HG02610 (cell line): ENCODE data around the gene GLI2.

Experiments
- ATAC-seq: cut with Tn5 transposase; IDR thresholded peaks from one replicate; pipeline ENCODE4 v1.9.1; 2021; ENCODE audit warnings: mild to moderate bottlenecking, moderate library complexity; ENCODE audit not compliant: unreplicated experiment

Gene GLI2

DNA sequence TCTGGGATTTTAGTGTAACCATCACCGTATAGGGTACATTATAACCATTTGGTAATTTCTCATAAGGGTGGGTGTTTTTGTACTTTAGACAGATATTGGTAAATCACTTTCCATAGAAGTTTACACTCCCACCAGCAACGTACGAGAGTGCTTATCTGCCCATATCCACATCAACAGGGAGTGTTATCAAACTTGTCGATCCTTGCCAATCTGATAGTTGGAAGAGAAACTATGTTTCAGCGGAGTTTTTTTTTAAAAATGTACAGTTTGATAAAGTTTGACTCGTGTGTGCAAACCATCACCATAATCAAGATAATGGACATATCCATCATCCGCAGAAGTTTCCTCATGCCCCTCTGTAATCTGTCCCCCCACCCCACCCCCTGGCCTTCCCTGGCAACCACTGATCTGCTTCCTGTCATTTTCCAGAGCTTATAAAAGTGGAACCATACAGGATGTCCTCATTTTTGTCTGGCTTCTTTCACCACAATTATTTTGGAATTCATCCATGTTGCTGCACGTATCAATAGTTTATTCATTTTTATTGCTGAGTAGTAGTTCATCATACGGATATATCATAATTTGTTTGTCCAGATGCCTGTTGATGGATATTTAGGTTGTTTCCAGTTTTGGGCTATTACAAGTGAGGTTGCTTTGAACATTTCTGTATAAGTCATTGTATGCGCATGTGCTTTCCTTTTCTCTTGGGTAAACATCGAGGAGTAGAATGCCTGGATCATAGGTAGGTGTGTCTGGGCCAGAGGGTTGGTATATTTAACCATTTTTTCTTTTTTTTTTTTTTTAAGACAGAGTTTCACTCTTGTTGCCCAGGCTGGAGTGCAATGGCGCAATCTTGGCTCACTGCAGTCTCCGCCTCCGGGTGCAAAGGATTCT, 18.6 kb downstream of the GLI2 start:
- no peak for ATAC-seq

DNA sequence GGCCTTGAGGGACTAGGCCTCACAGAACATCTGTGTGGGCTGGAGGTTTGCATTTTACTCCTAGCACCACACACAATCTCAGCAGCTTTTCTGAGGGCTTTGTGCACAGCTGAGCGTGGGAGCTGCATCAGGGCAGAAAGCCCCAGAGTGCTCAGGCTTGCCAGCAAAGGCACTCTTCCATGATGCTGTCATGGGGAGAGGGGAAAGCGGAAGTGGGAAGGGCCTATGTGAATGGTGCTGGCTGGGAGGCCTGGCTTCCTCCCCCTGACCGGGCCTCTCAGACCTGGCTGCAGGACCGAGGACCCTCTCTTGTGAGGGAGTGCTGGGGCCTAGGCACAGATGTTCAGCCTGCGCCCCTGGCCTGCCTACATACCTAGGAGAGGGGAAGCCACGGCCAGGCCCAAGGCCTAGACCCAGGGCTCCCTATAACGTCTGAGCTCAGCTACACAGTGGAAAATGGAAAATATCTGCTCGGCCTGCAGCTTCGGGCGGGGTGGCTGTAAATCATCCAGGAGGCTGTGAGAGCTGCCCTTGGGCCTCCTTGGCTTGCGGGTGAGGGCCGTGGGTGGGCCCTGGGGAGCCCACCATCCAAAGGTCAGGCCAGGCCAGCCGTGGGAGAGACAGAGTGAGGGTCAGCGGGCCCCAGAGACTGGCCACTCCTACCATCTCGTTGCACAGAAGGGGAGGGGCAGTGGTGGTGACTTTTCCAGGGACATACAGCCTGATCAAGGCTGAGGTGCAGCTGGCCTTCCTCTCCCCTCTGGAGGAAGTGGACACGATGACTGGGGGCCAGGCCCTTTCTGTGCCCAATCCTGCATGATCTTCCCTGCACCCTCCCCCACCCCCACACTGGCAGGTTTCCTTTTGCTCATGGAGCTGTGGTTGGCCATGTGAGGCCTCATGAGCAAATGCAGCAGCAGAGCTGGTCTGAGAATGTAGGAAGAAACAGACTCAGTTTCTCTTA, 22.8 kb downstream of the GLI2 start:
- no peak for ATAC-seq

DNA sequence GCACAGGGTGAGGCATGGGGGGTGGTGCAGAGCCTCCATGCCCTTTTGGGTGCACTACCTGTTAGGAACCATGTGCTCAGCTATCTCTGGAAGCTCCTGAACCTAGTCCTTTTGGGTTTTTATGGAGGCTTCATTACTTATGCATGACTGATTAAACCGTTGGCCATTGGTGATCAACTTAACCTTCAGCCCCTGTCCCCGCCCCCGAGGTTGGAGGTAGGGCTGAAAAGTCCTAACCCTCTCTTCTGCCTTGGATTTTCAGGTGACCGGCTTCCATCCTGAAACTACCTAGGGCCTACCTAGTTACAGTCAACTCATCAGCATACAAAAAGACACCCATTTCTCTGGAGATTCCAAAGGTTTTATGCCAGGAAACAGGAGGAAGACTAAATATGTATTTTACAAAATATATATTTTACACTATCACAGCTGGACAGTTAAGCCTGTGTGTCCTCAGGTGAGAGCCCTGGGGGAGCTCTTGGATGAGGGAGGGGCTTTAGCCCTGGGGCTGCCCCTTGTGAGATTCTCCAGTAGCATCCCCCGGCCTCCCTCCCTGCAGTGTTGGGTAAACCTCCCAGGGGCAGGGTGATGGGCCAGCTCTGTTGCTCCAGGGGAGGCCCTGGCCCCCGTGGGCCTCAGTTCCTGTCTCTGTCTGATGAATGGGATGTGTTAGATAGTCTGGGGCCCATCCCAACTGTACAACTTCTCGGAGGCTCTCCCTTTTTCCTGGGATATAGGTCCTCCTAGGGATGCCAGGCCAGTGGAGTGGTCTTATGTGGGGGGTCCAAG, 24.1 kb downstream of the GLI2 start:
- ATAC-seq = no peak

DNA sequence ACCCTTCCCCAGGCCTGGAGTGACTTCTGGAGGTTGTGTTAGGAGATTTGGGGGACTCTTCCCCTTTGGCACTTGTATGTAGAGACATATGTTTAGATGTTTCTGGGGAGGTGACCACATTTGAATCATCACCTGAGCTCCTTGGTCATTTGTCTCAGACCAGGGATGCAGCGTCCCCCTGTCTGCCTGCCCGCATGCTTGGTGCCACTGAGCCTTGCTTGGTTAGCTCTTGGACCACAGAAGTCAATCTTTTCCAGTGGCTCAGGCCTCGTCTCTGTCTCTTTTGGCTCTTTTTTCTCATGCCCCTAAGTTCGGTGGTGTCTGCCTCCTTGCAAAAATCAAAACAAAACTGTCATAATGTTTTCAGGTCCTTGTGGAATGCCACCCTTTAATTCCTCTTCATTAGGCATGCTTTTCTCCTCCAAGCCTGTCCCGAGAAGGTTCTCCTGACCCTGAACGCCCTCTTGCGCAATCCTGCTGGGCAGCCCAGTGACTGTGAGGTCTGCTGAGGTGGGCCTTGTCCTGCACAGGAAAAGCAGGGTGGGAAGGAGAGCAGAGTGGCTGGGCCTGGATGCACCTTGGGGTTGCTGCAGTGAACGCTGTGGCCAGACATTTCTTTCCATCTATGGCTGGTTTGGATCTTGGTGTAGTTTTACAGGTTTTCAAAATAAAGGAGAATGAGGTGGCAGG, 24.9 kb downstream of the GLI2 start:
- no peak for ATAC-seq

DNA sequence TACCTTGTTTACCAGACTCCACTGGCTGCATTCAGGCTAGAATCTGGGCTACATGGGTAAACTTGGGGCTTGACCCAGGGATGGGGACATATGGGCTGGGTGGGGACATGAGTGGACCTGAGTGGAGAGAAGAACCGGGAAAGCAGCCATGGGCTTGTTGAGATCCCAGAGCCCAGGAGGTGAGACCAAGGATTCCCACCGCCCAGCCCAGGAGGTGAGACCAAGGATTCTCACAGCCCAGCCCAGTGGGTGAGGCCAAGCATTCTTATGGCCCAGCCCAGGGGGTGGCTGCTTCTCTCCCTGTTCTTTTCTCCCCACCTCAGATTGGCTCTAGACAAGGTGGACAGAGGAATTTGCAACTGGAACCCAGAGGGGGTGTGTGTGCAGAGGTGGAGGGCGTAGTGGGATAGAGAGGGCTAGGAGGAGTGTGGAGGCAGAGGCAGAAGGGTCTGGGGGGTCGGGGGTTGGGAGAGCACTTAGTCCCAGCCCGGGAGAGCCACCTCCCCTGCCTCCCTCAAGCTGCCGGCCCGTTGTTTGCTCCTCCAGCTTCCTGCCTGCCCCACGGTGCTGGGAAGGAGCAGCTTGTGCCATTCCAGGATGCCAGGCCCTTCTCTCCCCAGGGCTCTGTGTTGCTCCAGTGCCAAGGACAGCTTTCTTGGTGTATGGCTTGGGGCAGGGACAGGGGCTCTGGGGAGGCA, 25.6 kb downstream of the GLI2 start:
- ATAC-seq = no peak

DNA sequence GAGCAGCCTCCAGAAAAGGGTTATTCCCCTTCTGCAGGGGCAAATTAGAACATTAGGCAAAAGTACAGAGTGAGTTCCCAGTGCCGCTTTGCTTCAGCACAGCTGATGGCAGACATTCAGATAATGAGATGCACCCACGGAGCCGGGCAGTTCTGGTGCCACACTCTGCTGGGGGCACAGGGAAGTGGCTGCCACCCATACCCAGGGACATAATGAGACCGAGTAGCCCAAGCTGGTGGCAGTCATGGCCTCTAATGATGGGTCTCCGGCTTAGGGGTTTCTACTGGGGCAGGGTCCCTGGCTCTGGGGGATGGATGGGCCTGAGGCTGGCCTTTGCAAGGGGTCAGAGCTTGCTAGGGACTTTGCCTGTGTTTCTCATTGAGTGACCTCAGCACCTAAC, 26.2 kb downstream of the GLI2 start:
- no peak for ATAC-seq

DNA sequence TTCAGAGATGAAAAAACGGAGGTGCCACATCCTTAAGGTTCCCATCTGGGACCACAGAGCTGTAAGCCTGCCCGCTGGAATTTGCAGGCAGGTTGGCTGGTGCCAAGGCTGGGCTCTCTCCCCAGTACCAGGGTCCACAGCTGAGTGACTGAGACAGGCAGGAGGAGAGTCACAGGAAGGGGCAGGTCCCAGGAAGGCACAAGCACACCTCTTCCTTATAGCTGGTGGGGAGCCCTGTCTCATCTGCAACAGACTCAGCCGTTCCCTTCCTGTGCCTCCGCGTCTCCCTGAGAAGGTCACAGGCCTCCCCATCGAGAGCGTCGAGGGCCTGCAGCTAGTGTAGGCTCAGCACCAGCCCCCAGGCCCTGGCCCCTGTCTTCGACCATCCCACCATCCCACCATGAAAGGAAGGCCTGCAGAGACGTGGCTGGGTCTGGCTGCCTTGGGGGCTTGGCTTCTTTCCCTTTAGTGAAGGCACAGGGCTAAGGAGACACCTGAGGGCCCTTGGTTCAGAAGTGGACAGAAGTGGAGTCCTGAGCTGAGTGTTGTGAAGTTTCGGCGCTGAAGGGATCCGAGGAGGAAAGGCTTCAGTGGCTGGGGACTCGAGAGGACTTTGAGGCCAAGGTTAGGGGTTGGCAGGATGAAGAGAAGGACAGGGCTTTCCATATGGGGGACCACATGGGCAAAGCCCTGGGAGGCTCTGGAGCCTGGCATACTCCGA, 26.8 kb downstream of the GLI2 start:
- no peak for ATAC-seq

DNA sequence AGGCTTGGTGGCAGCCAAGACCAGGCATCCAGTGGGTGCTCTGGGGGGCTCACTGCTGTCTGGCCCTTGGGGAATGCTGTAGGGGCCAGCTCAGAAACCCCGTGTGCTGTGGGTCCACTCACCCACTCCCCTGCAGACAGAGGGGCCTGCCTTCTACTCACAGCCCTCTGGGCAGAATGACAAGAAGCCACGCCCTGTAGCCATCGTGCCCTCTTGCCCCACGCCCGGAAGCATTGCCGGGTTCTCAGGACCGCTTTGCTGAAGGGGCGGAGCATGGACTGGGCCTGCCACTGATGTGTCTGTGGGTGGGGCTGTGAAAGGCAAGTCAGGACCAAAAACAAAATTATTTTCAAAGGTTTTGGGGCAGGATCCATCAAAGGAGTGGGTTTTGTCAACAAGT, 27.8 kb downstream of the GLI2 start:
- no peak for ATAC-seq

DNA sequence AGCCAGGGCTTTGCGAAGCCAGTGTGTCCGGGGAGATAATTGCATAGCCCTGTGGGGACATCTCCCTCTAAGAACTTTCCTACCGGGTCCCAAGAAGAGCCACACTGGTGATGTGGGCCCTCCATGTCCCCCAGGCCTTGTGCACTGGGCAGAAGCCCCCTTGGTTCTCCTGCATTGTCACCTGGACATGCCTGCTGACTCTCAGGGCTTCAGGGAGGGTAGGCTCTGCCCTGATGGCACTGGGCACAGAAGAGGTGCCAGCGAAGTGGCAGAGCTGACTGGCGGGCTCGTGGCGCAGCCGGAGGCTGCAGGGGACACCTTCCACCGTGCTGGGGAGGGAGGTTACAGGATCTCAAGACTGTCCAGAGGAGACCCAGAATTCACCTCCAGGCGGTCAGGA, 28.3 kb downstream of the GLI2 start:
- no peak for ATAC-seq

DNA sequence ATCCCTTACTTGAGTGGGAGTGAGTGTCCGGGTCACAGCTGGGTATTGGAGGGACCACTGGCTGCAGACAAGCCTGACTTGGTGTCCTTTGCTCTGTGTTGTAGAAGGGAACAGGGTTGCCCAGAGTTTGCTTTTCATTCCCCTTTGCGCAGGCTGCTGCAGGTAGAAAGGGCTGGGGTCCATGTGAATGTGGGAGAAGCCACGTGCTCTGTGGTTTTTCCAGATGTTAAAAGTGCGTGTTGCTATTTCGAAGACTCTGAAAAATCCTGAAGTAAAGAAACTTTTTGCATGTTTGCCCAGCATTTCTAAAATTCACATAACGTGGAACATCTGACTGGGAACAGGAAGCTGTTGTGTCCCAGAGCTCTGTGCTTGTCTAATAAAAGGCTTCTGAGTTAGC, 28.8 kb downstream of the GLI2 start:
- ATAC-seq = no peak

DNA sequence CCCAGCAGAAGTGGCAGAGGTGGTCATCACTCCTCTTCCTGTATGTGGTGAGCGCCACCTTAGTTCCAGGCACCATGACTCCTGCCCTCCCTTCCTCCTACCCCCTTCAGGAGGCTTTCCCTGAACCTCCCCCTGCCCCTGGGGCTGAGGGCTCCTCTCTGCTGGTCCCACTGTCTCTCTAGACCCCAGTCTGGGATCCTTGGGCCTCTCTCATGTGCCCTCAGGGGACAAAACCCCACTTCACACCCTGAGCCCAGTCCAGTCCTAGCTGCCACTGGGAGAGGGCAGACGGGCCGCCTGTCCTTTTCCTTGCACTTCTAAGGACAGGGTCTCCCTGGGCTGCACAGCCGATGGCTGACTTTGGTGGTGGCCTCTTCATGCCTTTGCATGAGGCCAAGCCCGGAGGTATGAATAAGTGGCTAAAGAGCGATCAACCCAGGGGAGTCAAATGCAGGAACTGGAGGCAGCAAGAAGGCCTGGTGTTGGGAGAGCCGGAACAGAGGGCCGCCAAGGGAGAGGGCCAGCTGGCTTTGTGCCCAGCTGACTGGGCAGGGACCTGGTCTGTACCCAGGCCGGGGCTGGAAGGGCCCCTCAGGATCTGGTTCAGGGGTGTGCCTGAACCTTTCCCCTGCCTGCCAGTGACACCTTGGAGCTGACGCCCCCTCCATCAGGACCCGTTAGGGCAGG, 29.5 kb downstream of the GLI2 start:
- ATAC-seq = no peak

DNA sequence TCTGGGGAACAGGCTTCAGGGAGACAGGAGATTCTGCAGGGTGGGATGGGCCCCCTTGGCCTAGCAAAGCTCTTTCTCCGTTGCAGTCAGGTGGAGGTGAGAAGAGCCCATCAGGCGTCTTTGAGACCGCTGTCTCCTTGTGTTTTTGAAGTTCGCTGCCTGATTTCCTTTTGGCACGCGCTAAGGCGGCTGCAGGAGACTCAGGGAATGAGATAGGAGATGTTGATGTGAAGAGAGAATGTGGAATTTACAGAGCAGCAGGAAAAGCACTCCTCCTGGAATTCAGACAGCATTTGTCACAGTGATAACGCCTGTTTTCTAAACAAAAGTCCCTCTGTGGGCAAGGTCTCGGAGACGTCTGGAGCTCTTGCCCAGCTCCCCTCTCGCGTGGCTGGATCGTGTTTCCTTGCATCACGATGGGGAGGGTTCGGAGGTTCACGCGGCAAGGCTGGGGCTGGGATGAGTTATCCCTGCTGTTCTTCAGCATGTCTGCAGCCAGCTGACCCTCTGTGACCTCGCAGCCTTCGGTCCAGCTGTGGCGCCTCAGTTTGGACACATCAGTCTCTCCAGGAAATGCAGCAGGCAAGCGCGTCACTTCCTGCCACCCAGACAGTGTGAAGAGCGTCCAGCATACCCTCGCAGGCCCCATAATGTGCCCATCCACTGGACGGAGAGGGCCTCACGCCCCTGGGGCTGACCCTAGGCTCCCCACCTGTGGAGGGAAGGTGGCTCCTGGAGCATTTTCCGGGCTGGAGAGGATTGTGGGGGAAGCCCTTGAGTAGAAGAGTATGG, 30.2 kb downstream of the GLI2 start:
- ATAC-seq = no peak

DNA sequence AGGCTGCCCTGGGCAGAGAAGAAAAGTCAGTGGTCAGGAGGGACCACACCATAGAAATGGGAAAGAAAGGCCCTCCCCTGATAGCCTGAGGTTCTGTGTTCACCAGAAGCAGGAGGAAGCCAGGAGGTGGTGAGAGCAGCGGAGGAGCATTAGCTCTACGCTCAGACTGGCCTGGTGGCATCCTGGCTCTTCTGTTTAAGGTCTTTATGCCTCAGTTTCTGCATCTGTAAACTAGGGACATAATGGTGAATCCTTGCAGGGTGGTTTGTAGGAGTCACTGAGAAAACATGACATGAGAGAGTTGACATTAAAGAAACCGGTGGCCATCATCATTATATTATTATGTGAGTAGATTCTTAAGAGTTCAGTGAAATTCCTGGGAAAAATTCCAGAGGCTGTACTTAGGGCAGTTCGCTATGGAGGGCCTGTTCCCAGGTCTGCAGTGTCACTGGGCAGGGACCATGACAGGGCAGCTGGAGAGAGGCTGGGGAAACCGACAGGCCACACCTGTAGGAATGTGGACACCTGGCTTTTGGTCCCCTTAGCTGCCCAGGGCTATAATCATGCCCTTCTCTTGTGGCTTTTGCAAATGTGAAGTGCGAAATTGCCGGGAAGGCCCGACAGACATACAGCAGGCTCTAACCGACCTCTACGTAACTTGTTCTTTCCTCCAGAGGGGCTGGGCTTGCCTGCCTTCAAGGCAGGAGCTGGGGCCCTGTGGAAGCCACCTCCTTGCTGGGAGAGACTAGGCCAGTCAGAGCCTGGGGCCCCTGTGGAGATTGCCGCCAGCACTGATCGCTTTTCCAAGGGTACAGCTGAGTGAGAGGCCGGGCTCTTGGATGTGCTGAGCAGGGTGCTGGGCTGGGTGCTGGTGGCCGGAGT, 31.0 kb downstream of the GLI2 start:
- ATAC-seq = no peak

DNA sequence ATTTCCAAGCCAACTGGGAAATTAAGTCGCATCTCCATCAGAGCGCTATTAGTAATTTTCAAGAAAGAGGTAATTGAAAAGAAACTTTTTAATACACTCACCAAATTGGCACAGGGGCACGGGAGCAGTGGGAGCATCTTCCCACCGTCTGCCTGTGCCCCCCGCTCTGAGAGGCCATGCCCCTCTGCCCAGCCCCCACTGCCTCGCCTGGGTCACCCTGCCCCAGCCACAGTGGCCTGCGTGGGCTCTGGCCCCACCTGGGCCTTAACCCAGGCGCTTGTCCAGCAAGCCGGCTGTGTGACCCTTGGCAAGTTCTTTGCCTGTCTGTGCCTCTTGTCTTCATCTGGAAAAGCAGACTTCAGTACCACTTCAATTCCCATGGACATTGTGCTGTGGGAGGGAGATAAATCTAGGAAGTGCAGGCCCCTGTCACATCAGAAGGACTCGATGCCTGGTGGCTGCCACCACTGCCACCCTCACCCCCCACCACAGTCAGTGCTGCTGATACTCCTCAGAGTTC, 31.9 kb downstream of the GLI2 start:
- no peak for ATAC-seq

DNA sequence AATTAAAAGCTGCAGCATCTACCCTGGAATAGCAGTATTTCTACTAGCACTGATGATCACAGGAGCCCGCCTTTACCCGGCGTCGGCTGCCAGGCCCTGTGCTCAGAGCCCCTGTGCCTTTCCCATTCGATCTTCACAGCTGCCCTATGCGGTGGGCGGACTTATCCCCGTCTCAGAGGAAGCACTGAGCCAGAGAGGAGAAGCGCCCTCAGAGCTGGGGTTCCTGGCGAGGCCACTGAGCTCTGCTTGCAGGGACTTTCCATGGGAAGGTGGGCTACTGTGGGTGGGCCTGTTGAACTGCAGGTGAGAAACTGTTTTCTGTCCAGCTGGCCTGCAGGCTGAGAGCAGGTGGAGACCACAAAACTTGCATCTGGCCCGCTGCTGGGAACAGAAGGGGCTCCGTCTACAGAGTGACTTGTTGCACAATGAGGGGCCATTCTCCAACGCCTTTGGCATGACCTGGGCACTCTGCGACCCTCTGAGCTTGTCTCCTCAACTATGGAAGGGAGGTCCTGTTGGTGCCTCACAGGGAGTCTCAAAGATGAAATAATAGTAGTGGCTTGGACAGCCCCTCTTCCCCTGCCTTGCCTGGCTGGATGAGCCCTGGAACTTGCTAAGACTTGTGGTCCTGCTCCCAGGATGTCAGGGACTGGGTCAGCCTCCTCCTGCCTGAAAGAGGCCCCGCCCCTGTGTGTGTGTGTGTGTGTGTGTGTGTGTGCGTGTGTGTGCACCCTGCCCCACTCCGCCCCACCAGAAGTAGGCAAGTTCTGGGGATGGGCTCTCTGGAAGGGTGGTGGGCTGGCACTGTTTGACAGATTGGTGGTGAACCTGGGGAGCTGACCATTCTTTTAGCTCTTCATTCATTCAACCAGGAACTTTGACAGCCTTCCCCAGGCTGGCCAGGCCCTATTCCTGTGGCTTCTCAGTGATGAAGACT, 32.7 kb downstream of the GLI2 start:
- ATAC-seq = no peak
